Measurements from ENCODE around the gene EXOC6B.

Gene EXOC6B

GRCh38 chr2:72261076-72261475 lies 564.8 kb downstream of the EXOC6B start:
- H3K4me3 ChIP-seq (ENCODE audit: low read depth, low read length) = no peak overlapping the region
- TF ChIP-seq CTCF (IDR thresholded peaks at IDR 0.05; ENCODE audit: low read depth, low read length) = peak; percentile 12; the same call in 1 of the 2 replicates
- H3K9me3 ChIP-seq (ENCODE audit: severe bottlenecking) = no peaks in the 10 kb centered on the region
- no peak overlapping the region for H3K27ac ChIP-seq
- no peak for DNase-seq
- H3K36me3 ChIP-seq = no peaks in the 10 kb centered on the region
- no peaks in the 10 kb centered on the region for H3K27me3 ChIP-seq (ENCODE audit: insufficient read depth, low read depth, severe bottlenecking)

- no peaks in the 10 kb centered on the region for H3K27me3 ChIP-seq (ENCODE audit: insufficient read depth, low read depth, severe bottlenecking)
- no peak for TF ChIP-seq CTCF (IDR thresholded peaks at IDR 0.05; ENCODE audit: low read depth, low read length)
- no peaks in the 10 kb centered on the region for H3K9me3 ChIP-seq (ENCODE audit: severe bottlenecking)
- DNase-seq = no peak
- no peak overlapping the region for H3K27ac ChIP-seq
- no peak overlapping the region for H3K4me3 ChIP-seq (ENCODE audit: low read depth, low read length)
- H3K36me3 ChIP-seq = no peaks in the 10 kb centered on the region
Observed at GRCh38 chr2:72255540-72255939, 570.3 kb downstream of the EXOC6B start.

GRCh38 chr2:72254831-72255451 lies 570.9 kb downstream of the EXOC6B start:
- no peak for TF ChIP-seq CTCF (IDR thresholded peaks at IDR 0.05; ENCODE audit: low read depth, low read length)
- Histone ChIP-seq H3K27me3 (ENCODE audit: insufficient read depth, low read depth, severe bottlenecking) (no peaks in the 10 kb centered on the region), H3K4me3 (ENCODE audit: low read depth, low read length) (no peak overlapping the region), H3K27ac (no peak overlapping the region), H3K36me3 (no peaks in the 10 kb centered on the region), H3K9me3 (ENCODE audit: severe bottlenecking) (no peaks in the 10 kb centered on the region)
- DNase-seq = no peak

- Histone ChIP-seq H3K36me3 (no peaks in the 10 kb centered on the region), H3K27ac (no peak overlapping the region), H3K9me3 (ENCODE audit: severe bottlenecking) (no peaks in the 10 kb centered on the region), H3K27me3 (ENCODE audit: insufficient read depth, low read depth, severe bottlenecking) (no peaks in the 10 kb centered on the region), H3K4me3 (ENCODE audit: low read depth, low read length) (no peak overlapping the region)
- no peak for TF ChIP-seq CTCF (IDR thresholded peaks at IDR 0.05; ENCODE audit: low read depth, low read length)
- DNase-seq = no peak
Observed at GRCh38 chr2:72238311-72238710, 587.5 kb downstream of the EXOC6B start.

GRCh38 chr2:72237549-72237948 lies 588.3 kb downstream of the EXOC6B start:
- H3K27me3 ChIP-seq (ENCODE audit: insufficient read depth, low read depth, severe bottlenecking) = no peaks in the 10 kb centered on the region
- no peak for DNase-seq
- H3K9me3 ChIP-seq (ENCODE audit: severe bottlenecking) = no peaks in the 10 kb centered on the region

More at GRCh38 chr2:72237549-72237948, 588.3 kb downstream of the EXOC6B start:
- no peak for TF ChIP-seq CTCF (IDR thresholded peaks at IDR 0.05; ENCODE audit: low read depth, low read length)
- no peak overlapping the region for H3K27ac ChIP-seq
- H3K36me3 ChIP-seq = no peaks in the 10 kb centered on the region
- H3K4me3 ChIP-seq (ENCODE audit: low read depth, low read length) = no peak overlapping the region
